ENCODE data around the gene KRT86.
"Not testable (repeated sequence)": the region's sequence is repeated elsewhere in the genome, so short reads cannot be mapped to it uniquely, and the experiment has no call there.

The KRT86 gene

GRCh38 chr12:52285172-52285745 is 10.8 kb downstream of the KRT86 start:
- Mint-ChIP-seq H3K4me3 (no peak overlapping the region), H3K27ac (no peak overlapping the region), H3K36me3 (no peaks in the 10 kb centered on the region), H3K4me1 (ENCODE audit: low read depth) (peaks cover 5% of the 10 kb centered on the region), H3K27me3 (peaks cover 3% of the 10 kb centered on the region), H3K9me3 (ENCODE audit: low read depth) (no peaks in the 10 kb centered on the region)

GRCh38 chr12:52285851-52286530 is 11.5 kb downstream of the KRT86 start:
- H3K27me3 Mint-ChIP-seq, result peaks cover 3% of the 10 kb centered on the region
- no peaks in the 10 kb centered on the region for H3K36me3 Mint-ChIP-seq
- peaks cover 5% of the 10 kb centered on the region for H3K4me1 Mint-ChIP-seq (ENCODE audit: low read depth)
- H3K9me3 Mint-ChIP-seq (ENCODE audit: low read depth), result no peaks in the 10 kb centered on the region
- H3K4me3 Mint-ChIP-seq, result no peak overlapping the region
- H3K27ac Mint-ChIP-seq, result no peak overlapping the region

GRCh38 chr12:52286857-52287785 is 12.7 kb downstream of the KRT86 start:
- not testable (repeated sequence) for H3K4me1 Mint-ChIP-seq (ENCODE audit: low read depth); H3K27me3 Mint-ChIP-seq; H3K4me3 Mint-ChIP-seq; H3K36me3 Mint-ChIP-seq; H3K27ac Mint-ChIP-seq; H3K9me3 Mint-ChIP-seq (ENCODE audit: low read depth)

DNA sequence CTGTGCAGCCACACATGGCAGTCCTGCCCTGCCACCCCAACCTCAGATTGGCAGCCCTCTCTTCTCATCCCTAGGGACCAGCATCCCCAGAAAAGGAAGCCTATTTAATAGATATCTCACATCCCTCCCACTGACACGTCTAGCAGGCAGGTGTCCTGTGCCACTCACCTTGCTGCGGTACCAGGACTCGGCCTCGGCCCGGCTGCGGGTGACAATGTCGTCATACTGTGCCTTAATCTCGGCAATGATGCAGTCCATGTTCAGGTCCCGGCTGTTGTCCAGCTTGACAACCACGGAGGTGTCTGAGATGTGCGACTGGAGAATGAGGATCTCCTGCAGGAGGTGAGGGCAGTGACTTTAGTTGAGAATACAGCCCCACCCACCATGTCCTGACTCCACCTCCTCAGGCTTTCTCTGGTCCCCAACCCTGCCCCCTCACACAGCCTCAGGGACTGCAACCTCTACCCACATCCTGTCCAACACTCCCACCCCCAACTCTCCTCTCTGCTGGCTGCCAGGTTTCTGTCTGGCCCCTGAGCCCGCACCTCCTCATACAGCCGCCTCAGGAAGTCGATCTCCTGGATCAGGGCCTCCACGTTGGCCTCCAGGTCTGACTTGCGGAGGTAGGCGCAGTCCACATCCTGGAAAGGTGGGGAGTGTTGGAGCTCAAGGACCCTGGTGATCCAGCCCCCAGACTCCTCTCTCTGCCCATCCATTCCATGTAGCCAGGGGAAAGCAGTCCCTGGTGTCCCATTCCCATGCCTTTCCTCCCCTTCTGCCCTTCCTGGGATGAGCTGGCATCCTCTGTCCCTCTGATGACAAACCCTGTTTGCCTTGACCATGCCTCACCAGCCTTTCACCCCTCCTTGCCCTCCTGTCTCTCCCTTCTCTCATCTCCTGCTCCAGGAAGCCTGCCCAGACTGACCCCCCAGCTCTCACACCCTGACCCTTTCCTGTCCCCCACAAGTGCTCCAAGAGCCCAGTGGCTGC is 13.7 kb downstream of the KRT86 start:
- not testable (repeated sequence) for H3K9me3 Mint-ChIP-seq (ENCODE audit: low read depth); H3K4me1 Mint-ChIP-seq (ENCODE audit: low read depth); H3K36me3 Mint-ChIP-seq; H3K4me3 Mint-ChIP-seq; H3K27me3 Mint-ChIP-seq; H3K27ac Mint-ChIP-seq

- not testable (repeated sequence) for H3K4me3 Mint-ChIP-seq; H3K27me3 Mint-ChIP-seq; H3K4me1 Mint-ChIP-seq (ENCODE audit: low read depth); H3K36me3 Mint-ChIP-seq; H3K9me3 Mint-ChIP-seq (ENCODE audit: low read depth); H3K27ac Mint-ChIP-seq
These were observed 16.2 kb downstream of the KRT86 start for GRCh38 chr12:52290483-52291134.

- H3K9me3 Mint-ChIP-seq (ENCODE audit: low read depth), result no peaks in the 10 kb centered on the region
- no peaks in the 10 kb centered on the region for H3K36me3 Mint-ChIP-seq
- H3K27me3 Mint-ChIP-seq, result peaks cover 3% of the 10 kb centered on the region
- no peak within 1 kb of the TSS for H3K4me3 Mint-ChIP-seq
- no peak within 1 kb of the TSS for H3K27ac Mint-ChIP-seq
- peaks cover 5% of the 10 kb centered on the region for H3K4me1 Mint-ChIP-seq (ENCODE audit: low read depth)
These were observed 17.0 kb downstream of the KRT86 start, which contains the start of gene KRT81 for GRCh38 chr12:52291267-52291935. Gene KRT81 (minus strand): TSS chr12:52291534. CDS start chr12:52291465, 69 bp downstream.

DNA sequence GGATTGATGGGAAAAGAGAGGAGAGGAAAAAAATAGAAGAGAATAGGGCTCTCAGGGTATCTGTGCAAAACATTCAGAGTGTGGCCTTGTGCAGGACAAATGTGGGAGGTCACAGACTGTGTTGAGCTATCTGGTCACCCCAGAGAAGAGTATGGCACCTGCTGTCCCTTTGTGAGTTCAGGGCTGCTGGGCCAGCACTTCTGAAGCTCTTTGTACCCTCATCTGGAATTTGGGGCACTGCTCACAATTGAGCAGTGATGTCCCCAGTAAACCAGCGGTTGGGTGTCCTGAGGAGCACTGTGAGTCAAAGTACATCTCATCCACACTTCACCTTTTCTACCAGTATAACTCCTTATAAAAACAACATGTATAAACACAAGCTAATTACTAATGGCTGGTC is 19.5 kb downstream of the KRT86 start:
- Mint-ChIP-seq H3K4me1 (ENCODE audit: low read depth) (no peaks in the 10 kb centered on the region), H3K36me3 (no peaks in the 10 kb centered on the region), H3K27me3 (peaks cover 7% of the 10 kb centered on the region), H3K27ac (no peak overlapping the region), H3K4me3 (no peak overlapping the region), H3K9me3 (ENCODE audit: low read depth) (no peaks in the 10 kb centered on the region)

GRCh38 chr12:52294803-52295202 is 20.4 kb downstream of the KRT86 start:
- Mint-ChIP-seq H3K4me3 (no peak overlapping the region), H3K27ac (no peak overlapping the region), H3K36me3 (no peaks in the 10 kb centered on the region), H3K9me3 (ENCODE audit: low read depth) (no peaks in the 10 kb centered on the region), H3K4me1 (ENCODE audit: low read depth) (no peaks in the 10 kb centered on the region), H3K27me3 (peaks cover 7% of the 10 kb centered on the region)

DNA sequence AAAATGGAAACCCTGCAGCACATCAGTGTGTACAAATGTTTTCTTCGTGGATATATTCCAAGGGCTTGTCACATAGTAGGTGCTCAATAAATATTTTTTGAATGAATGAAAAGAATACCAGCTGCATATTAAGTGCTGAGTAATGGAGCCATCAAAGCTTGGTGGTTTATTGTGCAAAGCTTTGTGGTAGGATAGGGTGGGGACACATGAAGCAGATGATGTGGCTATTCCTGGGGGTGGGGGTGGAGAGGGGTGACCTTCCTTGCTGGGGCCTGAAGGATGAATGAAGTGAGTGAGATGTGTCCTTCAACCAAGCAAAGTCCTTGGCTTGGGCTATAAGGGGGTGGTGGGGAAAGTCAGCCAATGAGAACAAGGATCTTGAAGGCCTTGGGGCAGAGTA is 21.2 kb downstream of the KRT86 start:
- no peaks in the 10 kb centered on the region for H3K4me1 Mint-ChIP-seq (ENCODE audit: low read depth)
- H3K9me3 Mint-ChIP-seq (ENCODE audit: low read depth), result no peaks in the 10 kb centered on the region
- peaks cover 7% of the 10 kb centered on the region for H3K27me3 Mint-ChIP-seq
- H3K27ac Mint-ChIP-seq, result no peak overlapping the region
- no peaks in the 10 kb centered on the region for H3K36me3 Mint-ChIP-seq
- H3K4me3 Mint-ChIP-seq, result no peak overlapping the region

- no peak overlapping the region for H3K27ac Mint-ChIP-seq
- peaks cover 7% of the 10 kb centered on the region for H3K27me3 Mint-ChIP-seq
- H3K9me3 Mint-ChIP-seq (ENCODE audit: low read depth), result no peaks in the 10 kb centered on the region
- H3K36me3 Mint-ChIP-seq, result no peaks in the 10 kb centered on the region
- H3K4me3 Mint-ChIP-seq, result no peak overlapping the region
- H3K4me1 Mint-ChIP-seq (ENCODE audit: low read depth), result no peaks in the 10 kb centered on the region
These were observed 22.2 kb downstream of the KRT86 start for GRCh38 chr12:52296572-52297215.

DNA sequence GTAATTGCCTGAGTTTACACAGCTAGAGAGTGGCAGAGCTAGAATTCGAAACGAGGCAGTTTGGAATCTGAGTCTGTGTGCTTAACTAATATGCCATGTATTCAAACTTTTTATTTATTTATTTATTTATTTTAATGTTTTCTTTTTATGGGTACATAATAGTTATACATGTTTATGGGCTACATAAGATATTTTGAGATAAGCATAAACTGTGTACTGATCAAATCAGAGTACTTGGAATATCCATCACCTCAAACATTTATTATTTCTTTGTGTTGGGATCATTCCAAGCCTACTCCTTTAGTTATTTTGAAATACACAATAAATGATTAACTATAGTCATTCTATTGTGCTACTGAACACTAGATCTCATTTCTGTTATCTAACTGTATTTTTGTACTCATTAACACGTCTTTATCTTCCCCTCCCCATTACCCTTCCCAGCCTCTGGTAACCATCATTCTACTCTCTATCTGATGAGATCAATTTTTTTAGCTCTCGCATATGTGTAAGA is 24.3 kb downstream of the KRT86 start:
- Mint-ChIP-seq H3K4me1 (ENCODE audit: low read depth) (no peaks in the 10 kb centered on the region), H3K4me3 (no peak overlapping the region), H3K27ac (no peak overlapping the region), H3K36me3 (no peaks in the 10 kb centered on the region), H3K27me3 (peaks cover 5% of the 10 kb centered on the region), H3K9me3 (ENCODE audit: low read depth) (no peaks in the 10 kb centered on the region)

DNA sequence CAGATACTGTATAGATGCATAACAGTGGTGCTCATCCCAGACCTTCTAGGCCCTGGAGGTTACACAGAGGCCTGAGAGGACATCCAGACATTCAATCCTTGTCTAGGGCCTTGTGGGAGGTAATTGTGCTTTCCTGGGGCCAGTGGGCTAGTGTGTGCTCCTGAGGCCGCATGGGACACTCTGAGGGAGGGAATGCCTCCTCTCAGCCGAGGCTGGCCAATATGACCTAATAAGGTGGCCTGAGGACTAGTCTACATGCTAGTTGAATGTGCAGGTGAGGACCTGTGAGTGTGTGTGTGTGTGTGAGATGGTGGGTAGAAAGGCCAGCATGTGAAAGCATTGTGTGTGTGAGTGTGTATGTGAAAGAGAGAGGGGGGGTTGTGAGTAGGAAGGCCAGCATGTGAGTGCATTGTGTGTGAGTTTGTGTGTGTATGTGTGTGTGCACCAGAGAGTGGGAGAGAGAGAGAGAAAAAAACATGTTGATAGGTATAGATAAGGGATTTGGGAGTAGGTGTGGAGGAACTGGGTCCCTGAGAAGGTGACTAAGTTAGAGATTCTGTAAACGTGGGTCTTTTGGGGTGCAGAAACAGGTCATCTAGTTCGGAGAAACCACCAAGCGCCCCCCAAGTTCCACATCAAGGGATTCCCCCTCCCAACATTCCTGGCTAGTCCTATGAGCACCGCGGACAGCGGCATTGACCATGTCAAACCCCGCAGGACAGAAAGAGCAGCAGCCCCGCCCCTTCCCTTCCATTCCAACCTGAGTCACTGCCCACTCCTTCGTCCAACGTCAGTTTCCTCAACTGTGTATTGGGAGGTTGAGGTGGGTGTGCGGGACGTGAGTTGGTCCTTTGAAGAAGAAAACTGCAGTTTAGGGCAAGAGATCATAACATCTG is 26.6 kb downstream of the KRT86 start:
- H3K9me3 Mint-ChIP-seq (ENCODE audit: low read depth), result no peaks in the 10 kb centered on the region
- no peak overlapping the region for H3K27ac Mint-ChIP-seq
- H3K36me3 Mint-ChIP-seq, result no peaks in the 10 kb centered on the region
- H3K27me3 Mint-ChIP-seq, result peaks cover 5% of the 10 kb centered on the region
- H3K4me1 Mint-ChIP-seq (ENCODE audit: low read depth), result peaks cover 11% of the 10 kb centered on the region
- no peak overlapping the region for H3K4me3 Mint-ChIP-seq
